Suprapubic skin (tissue), 4 donors: ENCODE results near the gene N4BP2L1.

Source experiments
- EP300 ChIP-seq: sonication (generic); formaldehyde crosslinking; IDR thresholded peaks from one replicate; pipeline ENCODE4 v1.6.1; 2017; ENCODE audit warnings: antibody characterized with exemption
- POLR2A ChIP-seq, 2 donors: fragments of 450-650 bp; IDR thresholded peaks; one replicate each; pipeline ENCODE4 v1.6.1; 2017; ENCODE audit warnings: antibody characterized with exemption in 2 of 2, mild to moderate bottlenecking in 2 of 2, moderate library complexity in 2 of 2
- POLR2AphosphoS5 ChIP-seq, 3 donors: sonication (generic); formaldehyde crosslinking; IDR thresholded peaks; one replicate each; pipeline ENCODE4 v1.6.1; 2017; ENCODE audit warnings: antibody characterized with exemption in 3 of 3
- TF ChIP-seq, protein P1 (sequence below), 2 donors: fragments of 200-600 bp in 1 of 2; fragments of 450-650 bp in 1 of 2; sonication (generic) in 1 of 2; IDR thresholded peaks; one replicate each; pipeline ENCODE4 v1.5.1; 2016 to 2019; ENCODE audit warnings: antibody characterized with exemption in 2 of 2, mild to moderate bottlenecking in 1 of 2, moderate library complexity in 1 of 2

DNA sequence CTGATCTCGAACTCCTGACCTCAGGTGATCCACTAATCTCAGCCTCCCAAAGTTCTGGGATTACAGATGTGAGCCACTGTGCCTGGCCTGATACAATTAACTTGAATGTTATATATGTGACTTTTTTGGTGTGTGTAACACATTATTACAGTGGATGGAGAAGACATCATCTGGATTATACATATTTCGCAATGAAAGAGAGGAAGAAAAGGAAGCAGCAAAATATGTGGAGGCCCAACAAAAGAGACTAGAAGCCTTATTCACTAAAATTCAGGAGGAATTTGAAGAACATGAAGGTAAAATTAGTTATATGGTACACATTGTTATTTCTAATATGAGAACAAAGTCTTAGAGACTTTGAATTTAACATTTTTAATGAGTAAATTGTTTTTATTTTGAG, 57.1 kb downstream of the N4BP2L1 start:
- no peak for TF ChIP-seq POLR2A (IDR thresholded peaks at IDR 0.05)
- TF ChIP-seq, protein P1, sequence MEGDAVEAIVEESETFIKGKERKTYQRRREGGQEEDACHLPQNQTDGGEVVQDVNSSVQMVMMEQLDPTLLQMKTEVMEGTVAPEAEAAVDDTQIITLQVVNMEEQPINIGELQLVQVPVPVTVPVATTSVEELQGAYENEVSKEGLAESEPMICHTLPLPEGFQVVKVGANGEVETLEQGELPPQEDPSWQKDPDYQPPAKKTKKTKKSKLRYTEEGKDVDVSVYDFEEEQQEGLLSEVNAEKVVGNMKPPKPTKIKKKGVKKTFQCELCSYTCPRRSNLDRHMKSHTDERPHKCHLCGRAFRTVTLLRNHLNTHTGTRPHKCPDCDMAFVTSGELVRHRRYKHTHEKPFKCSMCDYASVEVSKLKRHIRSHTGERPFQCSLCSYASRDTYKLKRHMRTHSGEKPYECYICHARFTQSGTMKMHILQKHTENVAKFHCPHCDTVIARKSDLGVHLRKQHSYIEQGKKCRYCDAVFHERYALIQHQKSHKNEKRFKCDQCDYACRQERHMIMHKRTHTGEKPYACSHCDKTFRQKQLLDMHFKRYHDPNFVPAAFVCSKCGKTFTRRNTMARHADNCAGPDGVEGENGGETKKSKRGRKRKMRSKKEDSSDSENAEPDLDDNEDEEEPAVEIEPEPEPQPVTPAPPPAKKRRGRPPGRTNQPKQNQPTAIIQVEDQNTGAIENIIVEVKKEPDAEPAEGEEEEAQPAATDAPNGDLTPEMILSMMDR (IDR thresholded peaks at IDR 0.05), result no peak
- no peak for TF ChIP-seq POLR2AphosphoS5 (IDR thresholded peaks at IDR 0.05)
- no peak for TF ChIP-seq EP300
